IMR-90 (cell line): ENCODE results near the gene RILPL2. TPM values are rescaled to one million over a fixed set of nuclear protein-coding genes. Genes with fewer than 3 reads are reported as not detected.
"Not testable (repeated sequence)": the region's sequence is repeated elsewhere in the genome, so short reads cannot be mapped to it uniquely, and the experiment has no call there.

Source experiments
- ATAC-seq: fragments of 200-7000 bp; cut with Tn5 transposase; 2 replicates; pipeline ENCODE4 v1.9.1; 2020; ENCODE audit warnings: low read depth, mild to moderate bottlenecking, moderate library complexity
- BruUV-seq: library from RNA; stranded (reverse); fragments of 400-500 nt; replicated peaks from 2 replicates; lab custom pipeline; 2021; lab: Mats Ljungman, UMichigan
- CTCF ChIA-PET: fragments of 300-600 bp; formaldehyde crosslinking; extraction: SDS; loops from one replicate; lab custom pipeline; 2021; ENCODE audit warnings: antibody characterized with exemption; lab: Yijun Ruan, JAX
- POLR2A ChIA-PET: fragments of 300-600 bp; sonication (Branson Sonifier 250); formaldehyde crosslinking; loops from one replicate; lab custom pipeline; 2022; ENCODE audit warnings: antibody characterized with exemption; ENCODE audit not compliant: unreplicated experiment; lab: Charles Lee
- DNase-seq: peaks from one replicate; pipeline ENCODE4 v3.0.0; 2013
- H2AFZ ChIP-seq: replicated peaks from 2 replicates; pipeline ENCODE3; 2013; ENCODE audit warnings: low read length, mild to moderate bottlenecking; ENCODE audit not compliant: poor library complexity
- H2AK5ac ChIP-seq: 2 replicates; pipeline ENCODE4 v1.6.1; 2013; ENCODE audit warnings: low read depth, low read length, inconsistent platforms
- H2AK9ac ChIP-seq: replicated peaks from 2 replicates; pipeline ENCODE3; 2013; ENCODE audit warnings: mild to moderate bottlenecking, low read depth, low read length, moderate library complexity; ENCODE audit not compliant: poor library complexity
- H2BK120ac ChIP-seq: 2 replicates; pipeline ENCODE4 v1.6.1; 2013; ENCODE audit warnings: low read depth, low read length, inconsistent platforms
- H2BK15ac ChIP-seq: 3 replicates; pipeline ENCODE4 v1.6.1; 2013; ENCODE audit warnings: low read depth, low read length, inconsistent platforms
- H2BK20ac ChIP-seq: 2 replicates; pipeline ENCODE4 v1.6.1; 2013; ENCODE audit warnings: low read depth, mild to moderate bottlenecking, inconsistent platforms, low read length, moderate library complexity
- H2BK5ac ChIP-seq: 2 replicates; pipeline ENCODE4 v1.6.1; 2013; ENCODE audit warnings: mild to moderate bottlenecking, low read depth, low read length, inconsistent platforms; ENCODE audit not compliant: poor library complexity, severe bottlenecking
- H3K14ac ChIP-seq: replicated peaks from 2 replicates; pipeline ENCODE4 v1.6.1; 2013; ENCODE audit warnings: low read depth, low read length, inconsistent platforms
- H3K18ac ChIP-seq: 2 replicates; pipeline ENCODE4 v1.6.1; 2013; ENCODE audit warnings: low read depth, low read length, control low read depth
- H3K23ac ChIP-seq: 2 replicates; pipeline ENCODE4 v1.6.1; 2013; ENCODE audit warnings: low read depth, low read length, inconsistent platforms
- H3K27ac ChIP-seq: 2 replicates; pipeline ENCODE4 v1.5.1; 2013; ENCODE audit warnings: mild to moderate bottlenecking, control low read depth, low read length; ENCODE audit not compliant: insufficient read depth
- H3K27me3 ChIP-seq: 2 replicates; pipeline ENCODE4 v1.6.1; 2013; ENCODE audit warnings: low read length; ENCODE audit not compliant: control insufficient read depth, insufficient read depth
- H3K36me3 ChIP-seq: 2 replicates; pipeline ENCODE4 v1.6.1; 2013; ENCODE audit warnings: low read length, mixed read lengths; ENCODE audit not compliant: control insufficient read depth, insufficient read depth
- H3K4ac ChIP-seq: 2 replicates; pipeline ENCODE4 v1.6.1; 2013; ENCODE audit warnings: low read depth, low read length, inconsistent platforms
- H3K4me1 ChIP-seq: 2 replicates; pipeline ENCODE4 v1.6.1; 2013; ENCODE audit warnings: low read length, mixed read lengths; ENCODE audit not compliant: control insufficient read depth, insufficient read depth
- H3K4me2 ChIP-seq: 2 replicates; pipeline ENCODE4 v1.6.1; 2013; ENCODE audit warnings: low read depth, mild to moderate bottlenecking, control low read depth, low read length, moderate library complexity
- H3K4me3 ChIP-seq: 2 replicates; pipeline ENCODE4 v1.5.1; 2013; ENCODE audit warnings: low read depth, mild to moderate bottlenecking, control low read depth, low read length, moderate library complexity; ENCODE audit not compliant: insufficient read depth
- H3K56ac ChIP-seq: 2 replicates; pipeline ENCODE4 v1.6.1; 2013; ENCODE audit warnings: low read length, inconsistent platforms; ENCODE audit not compliant: insufficient read depth; ENCODE audit errors: extremely low read depth
- H3K79me1 ChIP-seq, 2 experiments: 2 replicates each; pipeline ENCODE4 v1.6.1; 2013; ENCODE audit warnings: low read length in 2 of 2, inconsistent platforms in 1 of 2, low read depth in 1 of 2
- H3K9ac ChIP-seq: 2 replicates; pipeline ENCODE4 v1.6.1; 2013; ENCODE audit warnings: low read depth, low read length, control low read depth
- H3K9me1 ChIP-seq: 2 replicates; pipeline ENCODE4 v1.6.1; 2013; ENCODE audit warnings: low read length, inconsistent platforms; ENCODE audit not compliant: insufficient read depth
- H3K9me3 ChIP-seq: 2 replicates; pipeline ENCODE4 v1.6.1; 2013; ENCODE audit warnings: low read length; ENCODE audit not compliant: control insufficient read depth, insufficient read depth
- H4K20me1 ChIP-seq: 2 replicates; pipeline ENCODE4 v1.6.1; 2013; ENCODE audit warnings: low read length, inconsistent platforms; ENCODE audit not compliant: insufficient read depth
- H4K5ac ChIP-seq: 2 replicates; pipeline ENCODE4 v1.6.1; 2013; ENCODE audit warnings: mild to moderate bottlenecking, low read depth, low read length, control low read depth
- H4K8ac ChIP-seq, 2 experiments: 2 replicates each; pipeline ENCODE4 v1.6.1; 2013; ENCODE audit warnings: low read depth in 2 of 2, low read length in 2 of 2, control low read depth in 1 of 2, inconsistent platforms in 1 of 2
- H4K91ac ChIP-seq: 2 replicates; pipeline ENCODE4 v1.6.1; 2013; ENCODE audit warnings: low read depth, low read length, inconsistent platforms; ENCODE audit not compliant: insufficient read depth
- WGBS, 2 experiments: methylation state at CpG; one replicate each; pipeline versions ENCODE4 v1.1.5 to v1.1.7; 2013; ENCODE audit warnings: missing lambda C conversion rate in 2 of 2; ENCODE audit not compliant: insufficient read length in 1 of 2; ENCODE audit errors: extremely low coverage in 2 of 2; 5-methylcytosine and 5-hydroxymethylcytosine counted together
- dilution Hi-C: fragments of 300-500 bp; cut with HindIII; formaldehyde crosslinking; loops from one replicate; pipeline ENCODE4 v1.14.3; 2018; ENCODE audit warnings: low sequenced_read_pairs; ENCODE audit not compliant: unreplicated experiment
- in situ Hi-C: fragments of 300-500 bp; cut with MboI; formaldehyde crosslinking; loops from 3 replicates; pipeline ENCODE4 v1.14.3; 2019; ENCODE audit warnings: low sequenced_read_pairs, inconsistent platforms, mixed read lengths
- intact Hi-C: fragments of 100-400 bp; cut with micrococcal nuclease; formaldehyde crosslinking; loops from 2 replicates; pipeline ENCODE4 v1.10.0; 2022
- polyA plus RNA-seq, 3 experiments: library from polyadenylated mRNA; depleted of rRNA; stranded (reverse); fragments of >200 nt; gene quantifications; 2 replicates each; pipeline ENCODE4 v1.2.3, GENCODE V29; 2012; ENCODE audit warnings: low replicate concordance in 1 of 3
- total RNA-seq: library from RNA; depleted of rRNA; stranded (reverse); fragments of >200 nt; gene quantifications from 2 replicates; pipeline ENCODE4 v1.2.3, GENCODE V29; 2012

The RILPL2 gene
- total and polyA plus RNA-seq, 2 of the 4 experiments (the other 2 are of a cell fraction), result 1.8 to 2.2 TPM

DNA sequence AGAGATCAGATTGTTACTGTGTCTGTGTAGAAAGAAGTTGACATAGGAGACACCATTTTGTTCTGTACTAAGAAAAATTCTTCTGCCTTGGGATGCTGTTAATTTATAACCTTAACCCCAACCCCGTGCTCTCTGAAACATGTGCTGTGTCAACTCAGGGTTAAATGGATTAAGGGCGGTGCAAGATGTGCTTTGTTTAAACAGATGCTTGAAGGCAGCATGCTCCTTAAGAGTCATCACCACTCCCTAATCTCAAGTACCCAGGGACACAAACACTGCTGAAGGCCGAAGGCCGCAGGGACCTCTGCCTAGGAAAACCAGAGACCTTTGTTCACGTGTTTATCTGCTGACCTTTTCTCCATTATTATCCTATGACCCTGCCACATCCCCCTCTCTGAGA lies 64.1 kb downstream of the RILPL2 start:
- H3K27ac ChIP-seq, H3K9me1 ChIP-seq, intact Hi-C loops, BruUV-seq, H2AK9ac ChIP-seq, H2BK5ac ChIP-seq, H3K79me1 ChIP-seq, H3K9me3 ChIP-seq, in situ Hi-C loops, H3K4me2 ChIP-seq, H4K5ac ChIP-seq, H3K23ac ChIP-seq, H3K14ac ChIP-seq, H2BK15ac ChIP-seq, H3K56ac ChIP-seq, POLR2A ChIA-PET, H3K27me3 ChIP-seq, H3K9ac ChIP-seq, H3K4me1 ChIP-seq, H3K4ac ChIP-seq, H2AK5ac ChIP-seq, H3K36me3 ChIP-seq, H2BK20ac ChIP-seq, H4K8ac ChIP-seq, H2BK120ac ChIP-seq, H2AFZ ChIP-seq, ATAC-seq, H4K20me1 ChIP-seq, dilution Hi-C loops, H3K4me3 ChIP-seq, CTCF ChIA-PET, DNase-seq, H3K18ac ChIP-seq, H4K91ac ChIP-seq: not testable (repeated sequence)
- WGBS, 2 experiments, result no CpG with 5 or more reads among the region's 5 CpGs

GRCh38 chr12:123371667-123372368 lies 64.7 kb downstream of the RILPL2 start:
- H3K9me3 ChIP-seq, H3K23ac ChIP-seq, H2AFZ ChIP-seq, H3K27me3 ChIP-seq, ATAC-seq, dilution Hi-C loops, H3K27ac ChIP-seq, H2BK20ac ChIP-seq, POLR2A ChIA-PET, H4K5ac ChIP-seq, BruUV-seq, H3K14ac ChIP-seq, H3K9me1 ChIP-seq, H2BK120ac ChIP-seq, H3K18ac ChIP-seq, H3K4ac ChIP-seq, CTCF ChIA-PET, H2AK5ac ChIP-seq, H4K91ac ChIP-seq, H3K4me2 ChIP-seq, in situ Hi-C loops, intact Hi-C loops, H3K9ac ChIP-seq, H3K56ac ChIP-seq, H2BK15ac ChIP-seq, H2BK5ac ChIP-seq, H4K20me1 ChIP-seq, H4K8ac ChIP-seq, H2AK9ac ChIP-seq, H3K4me1 ChIP-seq, DNase-seq, H3K4me3 ChIP-seq, H3K79me1 ChIP-seq, H3K36me3 ChIP-seq: not testable (repeated sequence)
- WGBS, 2 experiments, result 99% methylated on average over 19 of the region's 48 CpGs; no CpG with 5 or more reads in 1 of the 2 experiments
